ENCODE measurements around the gene RAB6B.
"Not testable (repeated sequence)": the region's sequence is repeated elsewhere in the genome, so short reads cannot be mapped to it uniquely, and the experiment has no call there.

DNA sequence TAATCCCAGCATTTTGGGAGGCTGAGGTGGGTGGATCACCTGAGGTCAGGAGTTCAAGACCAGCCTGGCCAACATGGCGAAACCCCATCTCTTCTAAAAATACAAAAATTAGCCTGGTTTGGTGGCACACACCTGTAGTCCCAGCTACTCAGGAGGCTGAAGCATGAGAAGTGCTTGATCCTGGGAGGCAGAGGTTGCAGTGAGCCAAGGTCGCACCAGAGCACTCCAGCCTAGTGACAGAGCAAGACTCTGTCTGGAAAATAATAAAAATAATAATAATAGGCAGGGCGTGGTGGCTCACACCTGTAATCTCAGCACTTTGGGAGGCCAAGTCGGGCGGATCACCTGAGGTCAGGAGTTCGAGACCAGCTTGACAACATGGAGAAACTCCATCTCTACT is 114.9 kb downstream of the RAB6B start:
- TF ChIP-seq JUNB (IDR thresholded peaks at IDR 0.05; ENCODE audit: unreplicated experiment), result not testable (repeated sequence)
- TF ChIP-seq, protein P1, sequence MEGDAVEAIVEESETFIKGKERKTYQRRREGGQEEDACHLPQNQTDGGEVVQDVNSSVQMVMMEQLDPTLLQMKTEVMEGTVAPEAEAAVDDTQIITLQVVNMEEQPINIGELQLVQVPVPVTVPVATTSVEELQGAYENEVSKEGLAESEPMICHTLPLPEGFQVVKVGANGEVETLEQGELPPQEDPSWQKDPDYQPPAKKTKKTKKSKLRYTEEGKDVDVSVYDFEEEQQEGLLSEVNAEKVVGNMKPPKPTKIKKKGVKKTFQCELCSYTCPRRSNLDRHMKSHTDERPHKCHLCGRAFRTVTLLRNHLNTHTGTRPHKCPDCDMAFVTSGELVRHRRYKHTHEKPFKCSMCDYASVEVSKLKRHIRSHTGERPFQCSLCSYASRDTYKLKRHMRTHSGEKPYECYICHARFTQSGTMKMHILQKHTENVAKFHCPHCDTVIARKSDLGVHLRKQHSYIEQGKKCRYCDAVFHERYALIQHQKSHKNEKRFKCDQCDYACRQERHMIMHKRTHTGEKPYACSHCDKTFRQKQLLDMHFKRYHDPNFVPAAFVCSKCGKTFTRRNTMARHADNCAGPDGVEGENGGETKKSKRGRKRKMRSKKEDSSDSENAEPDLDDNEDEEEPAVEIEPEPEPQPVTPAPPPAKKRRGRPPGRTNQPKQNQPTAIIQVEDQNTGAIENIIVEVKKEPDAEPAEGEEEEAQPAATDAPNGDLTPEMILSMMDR (conservative IDR thresholded peaks at IDR 0.05; ENCODE audit: low read depth in 2 of 2), result not testable (repeated sequence)
- TF ChIP-seq, protein P2, sequence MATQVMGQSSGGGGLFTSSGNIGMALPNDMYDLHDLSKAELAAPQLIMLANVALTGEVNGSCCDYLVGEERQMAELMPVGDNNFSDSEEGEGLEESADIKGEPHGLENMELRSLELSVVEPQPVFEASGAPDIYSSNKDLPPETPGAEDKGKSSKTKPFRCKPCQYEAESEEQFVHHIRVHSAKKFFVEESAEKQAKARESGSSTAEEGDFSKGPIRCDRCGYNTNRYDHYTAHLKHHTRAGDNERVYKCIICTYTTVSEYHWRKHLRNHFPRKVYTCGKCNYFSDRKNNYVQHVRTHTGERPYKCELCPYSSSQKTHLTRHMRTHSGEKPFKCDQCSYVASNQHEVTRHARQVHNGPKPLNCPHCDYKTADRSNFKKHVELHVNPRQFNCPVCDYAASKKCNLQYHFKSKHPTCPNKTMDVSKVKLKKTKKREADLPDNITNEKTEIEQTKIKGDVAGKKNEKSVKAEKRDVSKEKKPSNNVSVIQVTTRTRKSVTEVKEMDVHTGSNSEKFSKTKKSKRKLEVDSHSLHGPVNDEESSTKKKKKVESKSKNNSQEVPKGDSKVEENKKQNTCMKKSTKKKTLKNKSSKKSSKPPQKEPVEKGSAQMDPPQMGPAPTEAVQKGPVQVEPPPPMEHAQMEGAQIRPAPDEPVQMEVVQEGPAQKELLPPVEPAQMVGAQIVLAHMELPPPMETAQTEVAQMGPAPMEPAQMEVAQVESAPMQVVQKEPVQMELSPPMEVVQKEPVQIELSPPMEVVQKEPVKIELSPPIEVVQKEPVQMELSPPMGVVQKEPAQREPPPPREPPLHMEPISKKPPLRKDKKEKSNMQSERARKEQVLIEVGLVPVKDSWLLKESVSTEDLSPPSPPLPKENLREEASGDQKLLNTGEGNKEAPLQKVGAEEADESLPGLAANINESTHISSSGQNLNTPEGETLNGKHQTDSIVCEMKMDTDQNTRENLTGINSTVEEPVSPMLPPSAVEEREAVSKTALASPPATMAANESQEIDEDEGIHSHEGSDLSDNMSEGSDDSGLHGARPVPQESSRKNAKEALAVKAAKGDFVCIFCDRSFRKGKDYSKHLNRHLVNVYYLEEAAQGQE (IDR thresholded peaks at IDR 0.05; ENCODE audit: unreplicated experiment), result not testable (repeated sequence)
